SK-N-SH (cell line): ENCODE measurements around the gene FAM131C. TPM values are rescaled to one million over a fixed set of nuclear protein-coding genes. Genes with fewer than 3 reads are reported as not detected.

Source experiments
- CTCF ChIA-PET: fragments of 300-600, 350-600 bp; formaldehyde crosslinking; extraction: SDS; loops from one replicate; lab custom pipeline; 2021; lab: Yijun Ruan, JAX
- POLR2A ChIA-PET: fragments of 350-600 bp; sonication (Branson Sonifier 250); formaldehyde crosslinking; extraction: SDS; loops from one replicate; lab custom pipeline; 2020; ENCODE audit warnings: antibody characterized with exemption, inconsistent platforms; lab: Yijun Ruan, JAX
- DNase-seq: peaks from one replicate; pipeline ENCODE4 v3.0.0; 2012
- H2AFZ ChIP-seq: fragments of 200-600 bp; sonication (generic); 2 replicates; pipeline ENCODE4 v1.8.1; 2016; ENCODE audit warnings: antibody characterized with exemption, mild to moderate bottlenecking, low read depth
- H3F3A ChIP-seq: fragments of 200-600 bp; sonication (generic); replicated peaks from 2 replicates; pipeline ENCODE3; 2016; ENCODE audit warnings: antibody characterized with exemption, mild to moderate bottlenecking; ENCODE audit not compliant: insufficient read depth
- H3K27ac ChIP-seq, 2 experiments: fragments of 200-500 bp in 1 of 2; fragments of 200-600 bp in 1 of 2; sonication (Bioruptor generic) in 1 of 2; sonication (generic), shearing (Covaris generic) in 1 of 2; 2 replicates each; pipeline versions ENCODE4 v1.5.1 to v1.6.1; 2014 to 2016; ENCODE audit warnings: low read depth in 2 of 2, inconsistent platforms in 1 of 2, low read length in 1 of 2, mild to moderate bottlenecking in 1 of 2, mixed read lengths in 1 of 2
- H3K27me3 ChIP-seq: fragments of 200-600 bp; sonication (generic), shearing (Covaris generic); 2 replicates; pipeline ENCODE4 v1.6.1; 2016; ENCODE audit warnings: mixed run types; ENCODE audit not compliant: insufficient read depth
- H3K36me3 ChIP-seq, 2 experiments: fragments of 200-500 bp in 1 of 2; fragments of 200-600 bp in 1 of 2; sonication (Bioruptor generic) in 1 of 2; sonication (generic) in 1 of 2; replicated peaks in 1 of 2; 2 replicates each; pipeline versions ENCODE3 to v1.5.1; 2014 to 2016; ENCODE audit warnings: low read length in 1 of 2, mild to moderate bottlenecking in 1 of 2; ENCODE audit not compliant: insufficient read depth in 2 of 2, control insufficient read depth in 1 of 2
- H3K4me1 ChIP-seq, 2 experiments: fragments of 200-500 bp in 1 of 2; fragments of 200-600 bp in 1 of 2; sonication (Bioruptor generic) in 1 of 2; sonication (generic), shearing (Covaris generic) in 1 of 2; 2 replicates each; pipeline versions ENCODE4 v1.5.1 to v1.6.1; 2014 to 2016; ENCODE audit warnings: low read depth in 1 of 2, low read length in 1 of 2, mixed run types in 1 of 2; ENCODE audit not compliant: insufficient read depth in 2 of 2, control insufficient read depth in 1 of 2
- H3K4me2 ChIP-seq: fragments of 200-600 bp; sonication (generic), shearing (Covaris generic); 2 replicates; pipeline ENCODE4 v1.6.1; 2017; ENCODE audit warnings: mixed run types
- H3K4me3 ChIP-seq, 2 experiments: fragments of 200-500 bp in 1 of 2; fragments of 200-600 bp in 1 of 2; sonication (Bioruptor generic) in 1 of 2; sonication (generic), shearing (Covaris generic) in 1 of 2; 2 replicates each; pipeline versions ENCODE4 v1.5.1 to v1.8.1; 2014 to 2016; ENCODE audit warnings: low read depth in 2 of 2, inconsistent platforms in 1 of 2, low read length in 1 of 2, mild to moderate bottlenecking in 1 of 2, mixed read lengths in 1 of 2, moderate library complexity in 1 of 2
- H3K79me2 ChIP-seq: fragments of 200-600 bp; sonication (generic); 2 replicates; pipeline ENCODE4 v1.8.1; 2017; ENCODE audit warnings: mild to moderate bottlenecking; ENCODE audit not compliant: insufficient read depth
- H3K9ac ChIP-seq: fragments of 200-600 bp; sonication (generic); 2 replicates; pipeline ENCODE4 v1.6.1; 2017; ENCODE audit warnings: mixed run types
- H3K9me2 ChIP-seq: fragments of 200-600 bp; sonication (generic); 2 replicates; pipeline ENCODE4 v1.6.1; 2017; ENCODE audit warnings: mixed run types
- H3K9me3 ChIP-seq: fragments of 200-600 bp; sonication (generic); 2 replicates; pipeline ENCODE4 v1.6.1; 2017; ENCODE audit warnings: mixed run types, mild to moderate bottlenecking, moderate library complexity
- H4K20me1 ChIP-seq: fragments of 200-600 bp; sonication (generic); 2 replicates; pipeline ENCODE4 v1.6.1; 2017; ENCODE audit warnings: mild to moderate bottlenecking, mixed run types; ENCODE audit not compliant: insufficient read depth
- CHD2 ChIP-seq: fragments of 150-350 bp; IDR thresholded peaks from 2 replicates; pipeline ENCODE4 v1.6.1; 2018; ENCODE audit warnings: low read length; ENCODE audit not compliant: partially characterized antibody
- EP300 ChIP-seq, 2 experiments: IDR thresholded peaks; 2 replicates each; pipeline versions ENCODE4 v1.4.0 to v1.6.1; 2012; ENCODE audit warnings: borderline replicate concordance in 1 of 2, low read depth in 1 of 2, low read length in 1 of 2
- FOSL2 ChIP-seq: IDR thresholded peaks from 2 replicates; pipeline ENCODE4 v1.4.0; 2012; ENCODE audit warnings: low read depth, mild to moderate bottlenecking, moderate library complexity, borderline replicate concordance
- FOXM1 ChIP-seq: IDR thresholded peaks from 2 replicates; pipeline ENCODE4 v1.4.0; 2012; ENCODE audit warnings: low read depth, mild to moderate bottlenecking
- GABPA ChIP-seq: IDR thresholded peaks from 2 replicates; pipeline ENCODE4 v1.4.0; 2012; ENCODE audit warnings: low read depth, mild to moderate bottlenecking
- GATA2 ChIP-seq: sonication (generic); formaldehyde crosslinking; IDR thresholded peaks from 2 replicates; pipeline ENCODE4 v1.5.0; 2020; ENCODE audit warnings: mild to moderate bottlenecking, missing genetic modification reagents
- RAD21 ChIP-seq: IDR thresholded peaks from 2 replicates; pipeline ENCODE4 v1.6.1; 2012; ENCODE audit warnings: mild to moderate bottlenecking, low read length
- RCOR1 ChIP-seq: fragments of 150-350 bp; IDR thresholded peaks from 2 replicates; pipeline ENCODE4 v1.6.1; 2017; ENCODE audit warnings: antibody characterized with exemption, low read length
- RFX5 ChIP-seq: IDR thresholded peaks from 2 replicates; pipeline ENCODE4 v1.6.1; 2012; ENCODE audit warnings: mild to moderate bottlenecking, improper control_type of control experiment, low read length
- RXRA ChIP-seq: IDR thresholded peaks from 2 replicates; pipeline ENCODE4 v1.4.0; 2012; ENCODE audit warnings: low read depth, mild to moderate bottlenecking, borderline replicate concordance
- SIN3A ChIP-seq: IDR thresholded peaks from 2 replicates; pipeline ENCODE4 v1.6.1; 2012; ENCODE audit warnings: low read depth, mild to moderate bottlenecking, low read length, moderate library complexity, borderline replicate concordance
- SMC3 ChIP-seq: IDR thresholded peaks from 2 replicates; pipeline ENCODE4 v1.6.1; 2012; ENCODE audit warnings: low read depth, low read length, improper control_type of control experiment
- TCF12 ChIP-seq: IDR thresholded peaks from 2 replicates; pipeline ENCODE4 v1.4.0; 2012
- YY1 ChIP-seq: IDR thresholded peaks from 2 replicates; pipeline ENCODE4 v1.4.0; 2012; ENCODE audit warnings: low read depth, mild to moderate bottlenecking
- WGBS: methylation state at CpG from one replicate; pipeline ENCODE4 v1.1.6; 2017; ENCODE audit warnings: low lambda C conversion rate; 5-methylcytosine and 5-hydroxymethylcytosine counted together
- polyA plus RNA-seq, 3 experiments: library from polyadenylated mRNA; depleted of rRNA; stranded (reverse); fragments of >200 nt; gene quantifications; 2 replicates each; pipeline ENCODE4 v1.2.3, GENCODE V29; 2012
- TF ChIP-seq, protein P1 (sequence below): fragments of 150-350 bp; IDR thresholded peaks from 2 replicates; pipeline ENCODE4 v1.6.1; 2016; ENCODE audit warnings: mild to moderate bottlenecking, low read depth, low read length
- TF ChIP-seq, protein P2 (sequence below): fragments of 150-350 bp; IDR thresholded peaks from 2 replicates; pipeline ENCODE4 v1.6.1; 2017; ENCODE audit warnings: antibody characterized with exemption, low read length, low read depth, borderline replicate concordance
- TF ChIP-seq, protein P3 (sequence below): IDR thresholded peaks from 2 replicates; pipeline ENCODE4 v1.6.1; 2012; ENCODE audit warnings: mild to moderate bottlenecking, low read depth, low read length, moderate library complexity
- TF ChIP-seq, protein P4 (sequence below): IDR thresholded peaks from 2 replicates; pipeline ENCODE4 v1.4.0; 2012; ENCODE audit warnings: low read depth, borderline replicate concordance
- TF ChIP-seq, protein P5 (sequence below): IDR thresholded peaks from 2 replicates; pipeline ENCODE4; 2012

The FAM131C gene
- polyA plus RNA-seq, 1 of the 3 experiments (the other 2 are of a cell fraction), result 1.6 TPM

DNA sequence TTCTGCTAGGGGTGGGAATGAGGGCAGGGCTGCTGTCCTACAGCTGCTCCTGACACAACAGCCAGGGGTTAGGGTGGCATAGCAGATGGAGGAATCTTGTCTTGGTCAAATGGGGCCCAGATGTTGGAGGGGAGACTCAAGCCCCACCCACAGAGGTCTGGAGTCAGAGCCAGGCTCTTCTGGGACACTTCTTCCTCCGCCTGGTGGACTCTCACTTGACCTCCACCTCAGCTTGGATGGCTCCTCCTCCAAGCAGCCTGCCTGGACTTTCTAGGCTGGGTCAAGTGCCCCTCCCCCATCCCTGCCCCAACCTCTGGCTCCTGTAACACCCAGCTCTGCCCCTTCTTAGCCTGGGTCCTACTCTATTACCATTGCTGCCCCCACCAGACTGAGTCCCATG lies 47.0 kb upstream of the FAM131C start:
- Histone ChIP-seq H3K9me3 (no peaks in the 10 kb centered on the region), H4K20me1 (peaks cover 5% of the 10 kb centered on the region; the same call in 1 of the 2 replicates), H3K9me2 (no peaks in the 10 kb centered on the region), H3K4me3 (no peak overlapping the region), H3K27me3 (no peaks in the 10 kb centered on the region), H3K9ac (no peak overlapping the region), H3K36me3 (peaks cover 7 to 23% of the 10 kb centered on the region in 2 experiments), H3K4me2 (no peak overlapping the region), H2AFZ (no peak overlapping the region), H3F3A (peaks cover 30% of the 10 kb centered on the region), H3K79me2 (no peaks in the 10 kb centered on the region), H3K27ac (no peak overlapping the region), H3K4me1 (peaks cover 0 to 10% of the 10 kb centered on the region in 2 experiments; a peak in 2 of 4 replicates)
- WGBS, result 80% methylated on average over 1 of the region's 1 CpG
- peak; percentile 36 for DNase-seq
- CTCF ChIA-PET, result interaction anchor here (1.0 to 1.5 kb wide), 4 partner anchors 11 to 68 kb away, joined by 3 to 7 read pairs (median 4); no protein-coding TSS in a partner anchor
- TF ChIP-seq SIN3A (no peak), CHD2 (no peak), SMC3 (no peak), GABPA (no peak), RAD21 (no peak), FOXM1 (no peak), RFX5 (no peak), RCOR1 (no peak)
- TF ChIP-seq, protein P1, sequence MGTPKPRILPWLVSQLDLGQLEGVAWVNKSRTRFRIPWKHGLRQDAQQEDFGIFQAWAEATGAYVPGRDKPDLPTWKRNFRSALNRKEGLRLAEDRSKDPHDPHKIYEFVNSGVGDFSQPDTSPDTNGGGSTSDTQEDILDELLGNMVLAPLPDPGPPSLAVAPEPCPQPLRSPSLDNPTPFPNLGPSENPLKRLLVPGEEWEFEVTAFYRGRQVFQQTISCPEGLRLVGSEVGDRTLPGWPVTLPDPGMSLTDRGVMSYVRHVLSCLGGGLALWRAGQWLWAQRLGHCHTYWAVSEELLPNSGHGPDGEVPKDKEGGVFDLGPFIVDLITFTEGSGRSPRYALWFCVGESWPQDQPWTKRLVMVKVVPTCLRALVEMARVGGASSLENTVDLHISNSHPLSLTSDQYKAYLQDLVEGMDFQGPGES, result no peak
- TF ChIP-seq, protein P2, sequence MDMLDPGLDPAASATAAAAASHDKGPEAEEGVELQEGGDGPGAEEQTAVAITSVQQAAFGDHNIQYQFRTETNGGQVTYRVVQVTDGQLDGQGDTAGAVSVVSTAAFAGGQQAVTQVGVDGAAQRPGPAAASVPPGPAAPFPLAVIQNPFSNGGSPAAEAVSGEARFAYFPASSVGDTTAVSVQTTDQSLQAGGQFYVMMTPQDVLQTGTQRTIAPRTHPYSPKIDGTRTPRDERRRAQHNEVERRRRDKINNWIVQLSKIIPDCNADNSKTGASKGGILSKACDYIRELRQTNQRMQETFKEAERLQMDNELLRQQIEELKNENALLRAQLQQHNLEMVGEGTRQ, result no peak
- TF ChIP-seq, protein P3, sequence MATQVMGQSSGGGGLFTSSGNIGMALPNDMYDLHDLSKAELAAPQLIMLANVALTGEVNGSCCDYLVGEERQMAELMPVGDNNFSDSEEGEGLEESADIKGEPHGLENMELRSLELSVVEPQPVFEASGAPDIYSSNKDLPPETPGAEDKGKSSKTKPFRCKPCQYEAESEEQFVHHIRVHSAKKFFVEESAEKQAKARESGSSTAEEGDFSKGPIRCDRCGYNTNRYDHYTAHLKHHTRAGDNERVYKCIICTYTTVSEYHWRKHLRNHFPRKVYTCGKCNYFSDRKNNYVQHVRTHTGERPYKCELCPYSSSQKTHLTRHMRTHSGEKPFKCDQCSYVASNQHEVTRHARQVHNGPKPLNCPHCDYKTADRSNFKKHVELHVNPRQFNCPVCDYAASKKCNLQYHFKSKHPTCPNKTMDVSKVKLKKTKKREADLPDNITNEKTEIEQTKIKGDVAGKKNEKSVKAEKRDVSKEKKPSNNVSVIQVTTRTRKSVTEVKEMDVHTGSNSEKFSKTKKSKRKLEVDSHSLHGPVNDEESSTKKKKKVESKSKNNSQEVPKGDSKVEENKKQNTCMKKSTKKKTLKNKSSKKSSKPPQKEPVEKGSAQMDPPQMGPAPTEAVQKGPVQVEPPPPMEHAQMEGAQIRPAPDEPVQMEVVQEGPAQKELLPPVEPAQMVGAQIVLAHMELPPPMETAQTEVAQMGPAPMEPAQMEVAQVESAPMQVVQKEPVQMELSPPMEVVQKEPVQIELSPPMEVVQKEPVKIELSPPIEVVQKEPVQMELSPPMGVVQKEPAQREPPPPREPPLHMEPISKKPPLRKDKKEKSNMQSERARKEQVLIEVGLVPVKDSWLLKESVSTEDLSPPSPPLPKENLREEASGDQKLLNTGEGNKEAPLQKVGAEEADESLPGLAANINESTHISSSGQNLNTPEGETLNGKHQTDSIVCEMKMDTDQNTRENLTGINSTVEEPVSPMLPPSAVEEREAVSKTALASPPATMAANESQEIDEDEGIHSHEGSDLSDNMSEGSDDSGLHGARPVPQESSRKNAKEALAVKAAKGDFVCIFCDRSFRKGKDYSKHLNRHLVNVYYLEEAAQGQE, result no peak
- POLR2A ChIA-PET, result no interaction called here

DNA sequence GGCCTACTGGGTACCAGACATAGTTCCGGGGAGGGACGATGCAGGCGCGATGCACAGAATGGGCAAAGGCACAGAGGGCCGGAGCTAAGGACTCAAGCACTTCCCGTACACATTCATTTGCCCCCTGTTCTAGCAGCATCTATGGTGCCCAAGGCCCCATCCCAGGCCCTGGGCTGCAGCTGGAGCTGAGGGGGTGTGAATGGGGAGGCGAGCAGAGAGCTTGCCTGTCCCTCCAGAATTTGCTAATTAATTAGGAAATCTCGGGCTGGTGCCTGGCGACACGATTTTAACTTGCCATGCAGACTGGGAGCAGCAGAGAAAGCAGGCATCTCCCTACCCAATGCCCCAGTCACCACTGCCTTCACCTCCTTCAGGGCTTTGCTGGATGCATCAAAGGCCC lies 46.5 kb upstream of the FAM131C start:
- ChIA-PET CTCF (interaction anchor here (0.8 to 1.4 kb wide), 4 partner anchors 10 to 47 kb away, joined by 3 to 7 read pairs (median 6); partner anchors contain the start of gene FAM131C), POLR2A (no interaction called here)
- Histone ChIP-seq H3K9me2 (no peaks in the 10 kb centered on the region), H3K27me3 (no peaks in the 10 kb centered on the region), H3K4me2 (no peak overlapping the region), H2AFZ (no peak overlapping the region), H4K20me1 (peaks cover 5% of the 10 kb centered on the region; the same call in 1 of the 2 replicates), H3K4me3 (no peak overlapping the region), H3K9ac (no peak overlapping the region), H3K9me3 (no peaks in the 10 kb centered on the region), H3K79me2 (no peaks in the 10 kb centered on the region), H3F3A (peaks cover 30% of the 10 kb centered on the region), H3K36me3 (peaks cover 7 to 20% of the 10 kb centered on the region in 2 experiments), H3K27ac (no peak overlapping the region), H3K4me1 (peaks cover 0 to 10% of the 10 kb centered on the region in 2 experiments; a peak in 2 of 4 replicates)
- DNase-seq, result peak; percentile 16
- 89% methylated on average over 10 of the region's 10 CpGs for WGBS
- no peak for TF ChIP-seq RXRA
- TF ChIP-seq, protein P4, sequence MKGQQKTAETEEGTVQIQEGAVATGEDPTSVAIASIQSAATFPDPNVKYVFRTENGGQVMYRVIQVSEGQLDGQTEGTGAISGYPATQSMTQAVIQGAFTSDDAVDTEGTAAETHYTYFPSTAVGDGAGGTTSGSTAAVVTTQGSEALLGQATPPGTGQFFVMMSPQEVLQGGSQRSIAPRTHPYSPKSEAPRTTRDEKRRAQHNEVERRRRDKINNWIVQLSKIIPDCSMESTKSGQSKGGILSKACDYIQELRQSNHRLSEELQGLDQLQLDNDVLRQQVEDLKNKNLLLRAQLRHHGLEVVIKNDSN, result no peak
- TF ChIP-seq, protein P2, result no peak
- TF ChIP-seq FOSL2, result no peak
- no peak for TF ChIP-seq TCF12
- no peak for TF ChIP-seq GATA2 (CRISPR knock-in tag)
- no peak for TF ChIP-seq YY1
- no peak for TF ChIP-seq EP300 (IDR thresholded peaks at IDR 0.05; ENCODE audit: borderline replicate concordance in 1 of 2, low read depth in 1 of 2, low read length in 1 of 2)
- TF ChIP-seq, protein P5, sequence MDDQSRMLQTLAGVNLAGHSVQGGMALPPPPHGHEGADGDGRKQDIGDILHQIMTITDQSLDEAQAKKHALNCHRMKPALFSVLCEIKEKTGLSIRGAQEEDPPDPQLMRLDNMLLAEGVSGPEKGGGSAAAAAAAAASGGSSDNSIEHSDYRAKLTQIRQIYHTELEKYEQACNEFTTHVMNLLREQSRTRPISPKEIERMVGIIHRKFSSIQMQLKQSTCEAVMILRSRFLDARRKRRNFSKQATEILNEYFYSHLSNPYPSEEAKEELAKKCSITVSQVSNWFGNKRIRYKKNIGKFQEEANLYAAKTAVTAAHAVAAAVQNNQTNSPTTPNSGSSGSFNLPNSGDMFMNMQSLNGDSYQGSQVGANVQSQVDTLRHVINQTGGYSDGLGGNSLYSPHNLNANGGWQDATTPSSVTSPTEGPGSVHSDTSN, result no peak
